ENCODE data around the gene ZNF385D.

Gene ZNF385D

DNA sequence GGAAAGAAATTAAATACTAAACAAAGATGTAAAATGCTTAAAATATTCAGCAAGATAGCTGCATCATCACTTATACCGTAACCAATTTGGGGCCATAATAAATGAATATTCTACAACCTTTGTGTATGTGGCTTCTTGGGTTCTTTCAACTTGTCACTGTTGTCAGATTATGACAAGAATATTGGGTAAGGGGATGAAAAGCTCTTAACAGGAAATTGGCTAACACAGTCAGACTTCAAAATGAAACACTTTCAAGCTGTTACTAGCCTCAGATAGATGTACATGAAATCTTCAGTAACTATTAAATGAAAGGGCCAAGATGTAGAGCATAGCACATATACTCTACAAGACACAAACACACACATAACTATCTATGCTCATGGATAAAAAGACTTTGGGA lies 38.7 kb upstream of the ZNF385D start:
- Histone ChIP-seq H3K23ac (ENCODE audit: low read depth, low read length, poor library complexity) (no peak overlapping the region), H4K8ac (ENCODE audit: low read depth, low read length) (no peak overlapping the region), H4K91ac (ENCODE audit: low read depth, low read length, poor library complexity) (no peak overlapping the region), H2BK5ac (ENCODE audit: low read length) (no peak overlapping the region), H2BK120ac (ENCODE audit: low read depth, low read length) (no peak overlapping the region), H3K79me1 (ENCODE audit: low read depth, low read length) (no peaks in the 10 kb centered on the region), H3K4me3 (ENCODE audit: low read length in 2 of 2) (no peak overlapping the region), H3K4me1 (ENCODE audit: control insufficient read depth in 2 of 2, insufficient read depth in 1 of 2, low read depth in 1 of 2, low read length in 2 of 2) (no peaks in the 10 kb centered on the region), H3K9me3 (replicated peaks in 1 of 2; ENCODE audit: control insufficient read depth in 2 of 2, insufficient read depth in 1 of 2, low read depth in 1 of 2, low read length in 2 of 2) (no peaks in the 10 kb centered on the region), H3K27ac (replicated peaks; ENCODE audit: low read length) (no peak overlapping the region), H3K27me3 (ENCODE audit: control insufficient read depth in 3 of 3, insufficient read depth in 3 of 3, low read depth in 1 of 3, low read length in 3 of 3) (no peaks in the 10 kb centered on the region), H3K18ac (ENCODE audit: low read length) (no peak overlapping the region), H3K14ac (ENCODE audit: low read length) (no peak overlapping the region), H2BK12ac (ENCODE audit: low read length) (no peak overlapping the region), H2AK5ac (ENCODE audit: low read depth, low read length) (no peak overlapping the region), H3K36me3 (replicated peaks in 1 of 2; ENCODE audit: control insufficient read depth in 2 of 2, insufficient read depth in 2 of 2, low read length in 2 of 2) (no peaks in the 10 kb centered on the region), H2BK15ac (ENCODE audit: low read length) (no peak overlapping the region), H2AFZ (ENCODE audit: low read length) (no peak overlapping the region), H3K9ac (ENCODE audit: low read depth, low read length, poor library complexity) (no peak overlapping the region), H3K4me2 (ENCODE audit: insufficient read depth, low read length, poor library complexity, severe bottlenecking) (no peak overlapping the region), H3K4ac (ENCODE audit: low read length) (no peak overlapping the region)
- DNase-seq (ENCODE audit: low spot score) = no peak
- no CpG with 5 or more reads among the region's 1 CpG for WGBS, 2 donors (ENCODE audit: extremely low coverage in 2 of 2, insufficient read length in 2 of 2, insufficient replicate concordance in 1 of 2)

- no peaks in the 10 kb centered on the region for H3K9me3 ChIP-seq (replicated peaks in 1 of 2; ENCODE audit: control insufficient read depth in 2 of 2, insufficient read depth in 1 of 2, low read depth in 1 of 2, low read length in 2 of 2)
- no peak overlapping the region for H3K4me2 ChIP-seq (ENCODE audit: insufficient read depth, low read length, poor library complexity, severe bottlenecking)
- H2BK5ac ChIP-seq (ENCODE audit: low read length) = no peak overlapping the region
- H3K14ac ChIP-seq (ENCODE audit: low read length) = no peak overlapping the region
- H3K23ac ChIP-seq (ENCODE audit: low read depth, low read length, poor library complexity) = no peak overlapping the region
- H3K4me3 ChIP-seq (ENCODE audit: low read length in 2 of 2) = no peak overlapping the region
- no peak overlapping the region for H3K27ac ChIP-seq (replicated peaks; ENCODE audit: low read length)
- WGBS, 2 donors (ENCODE audit: extremely low coverage in 2 of 2, insufficient read length in 2 of 2, insufficient replicate concordance in 1 of 2) = no CpG with 5 or more reads among the region's 2 CpGs
- H3K27me3 ChIP-seq (ENCODE audit: control insufficient read depth in 3 of 3, insufficient read depth in 3 of 3, low read depth in 1 of 3, low read length in 3 of 3) = no peaks in the 10 kb centered on the region
- H2AFZ ChIP-seq (ENCODE audit: low read length) = peak overlapping the region; percentile 72
- no peak overlapping the region for H2BK120ac ChIP-seq (ENCODE audit: low read depth, low read length)
- no peak overlapping the region for H4K8ac ChIP-seq (ENCODE audit: low read depth, low read length)
- no peak overlapping the region for H3K18ac ChIP-seq (ENCODE audit: low read length)
- no peak overlapping the region for H3K9ac ChIP-seq (ENCODE audit: low read depth, low read length, poor library complexity)
- no peaks in the 10 kb centered on the region for H3K79me1 ChIP-seq (ENCODE audit: low read depth, low read length)
- no peaks in the 10 kb centered on the region for H3K36me3 ChIP-seq (replicated peaks in 1 of 2; ENCODE audit: control insufficient read depth in 2 of 2, insufficient read depth in 2 of 2, low read length in 2 of 2)
- H3K4ac ChIP-seq (ENCODE audit: low read length) = no peak overlapping the region
- no peak for DNase-seq (ENCODE audit: low spot score)
- no peak overlapping the region for H4K91ac ChIP-seq (ENCODE audit: low read depth, low read length, poor library complexity)
- H2BK15ac ChIP-seq (ENCODE audit: low read length) = no peak overlapping the region
- H2BK12ac ChIP-seq (ENCODE audit: low read length) = no peak overlapping the region
- H3K4me1 ChIP-seq (ENCODE audit: control insufficient read depth in 2 of 2, insufficient read depth in 1 of 2, low read depth in 1 of 2, low read length in 2 of 2) = no peaks in the 10 kb centered on the region
- no peak overlapping the region for H2AK5ac ChIP-seq (ENCODE audit: low read depth, low read length)
Observed at GRCh38 chr3:21786438-21786797, 35.4 kb upstream of the ZNF385D start.

DNA sequence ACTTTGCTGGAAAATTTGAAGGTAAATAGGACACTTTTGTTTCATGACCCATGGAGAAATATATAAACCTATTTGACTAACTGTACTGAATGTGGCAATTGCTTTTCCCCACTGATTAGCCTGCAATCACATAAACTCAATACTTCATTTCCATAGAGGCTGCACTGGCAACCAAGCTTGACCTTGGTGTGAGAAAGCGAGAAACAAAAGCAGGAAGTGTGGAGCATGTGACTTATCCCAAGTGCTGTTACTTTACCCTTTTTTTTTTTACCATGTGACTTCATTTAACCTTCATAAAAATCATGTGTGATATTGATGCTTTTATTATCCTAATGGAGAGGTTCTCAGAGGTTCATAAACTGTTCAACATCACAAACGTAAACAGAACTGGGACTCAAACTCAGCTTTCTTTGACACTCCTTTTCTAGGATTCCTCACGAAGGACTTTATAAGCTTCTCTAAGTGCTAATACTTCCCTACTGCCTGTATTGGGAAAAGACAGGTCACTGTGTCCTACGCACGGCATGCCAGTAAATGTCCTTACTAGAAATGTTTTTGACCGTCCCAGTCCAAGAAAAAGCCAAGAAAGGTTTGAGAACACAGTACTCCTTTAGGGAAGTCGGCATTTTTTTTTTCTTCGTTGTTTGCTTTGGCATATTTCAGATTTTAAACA lies 34.9 kb upstream of the ZNF385D start:
- H4K8ac ChIP-seq (ENCODE audit: low read depth, low read length) = no peak overlapping the region
- no peaks in the 10 kb centered on the region for H3K4me1 ChIP-seq (ENCODE audit: control insufficient read depth in 2 of 2, insufficient read depth in 1 of 2, low read depth in 1 of 2, low read length in 2 of 2)
- no peak overlapping the region for H3K14ac ChIP-seq (ENCODE audit: low read length)
- no peak overlapping the region for H2BK120ac ChIP-seq (ENCODE audit: low read depth, low read length)
- DNase-seq (ENCODE audit: low spot score) = no peak
- H3K27ac ChIP-seq (replicated peaks; ENCODE audit: low read length) = no peak overlapping the region
- H3K4ac ChIP-seq (ENCODE audit: low read length) = no peak overlapping the region
- H4K91ac ChIP-seq (ENCODE audit: low read depth, low read length, poor library complexity) = no peak overlapping the region
- no peaks in the 10 kb centered on the region for H3K36me3 ChIP-seq (replicated peaks in 1 of 2; ENCODE audit: control insufficient read depth in 2 of 2, insufficient read depth in 2 of 2, low read length in 2 of 2)
- H3K4me2 ChIP-seq (ENCODE audit: insufficient read depth, low read length, poor library complexity, severe bottlenecking) = no peak overlapping the region
- H3K79me1 ChIP-seq (ENCODE audit: low read depth, low read length) = no peaks in the 10 kb centered on the region
- H3K4me3 ChIP-seq (ENCODE audit: low read length in 2 of 2) = no peak overlapping the region
- no peak overlapping the region for H3K9ac ChIP-seq (ENCODE audit: low read depth, low read length, poor library complexity)
- H3K23ac ChIP-seq (ENCODE audit: low read depth, low read length, poor library complexity) = no peak overlapping the region
- H2BK5ac ChIP-seq (ENCODE audit: low read length) = no peak overlapping the region
- WGBS, 2 donors (ENCODE audit: extremely low coverage in 2 of 2, insufficient read length in 2 of 2, insufficient replicate concordance in 1 of 2) = no CpG with 5 or more reads among the region's 8 CpGs
- no peak overlapping the region for H2BK12ac ChIP-seq (ENCODE audit: low read length)
- H3K27me3 ChIP-seq (ENCODE audit: control insufficient read depth in 3 of 3, insufficient read depth in 3 of 3, low read depth in 1 of 3, low read length in 3 of 3) = no peaks in the 10 kb centered on the region
- peak overlapping the region; percentile 72 for H2AFZ ChIP-seq (ENCODE audit: low read length)
- H2BK15ac ChIP-seq (ENCODE audit: low read length) = no peak overlapping the region
- H3K18ac ChIP-seq (ENCODE audit: low read length) = no peak overlapping the region
- no peaks in the 10 kb centered on the region for H3K9me3 ChIP-seq (replicated peaks in 1 of 2; ENCODE audit: control insufficient read depth in 2 of 2, insufficient read depth in 1 of 2, low read depth in 1 of 2, low read length in 2 of 2)
- no peak overlapping the region for H2AK5ac ChIP-seq (ENCODE audit: low read depth, low read length)

GRCh38 chr3:21783839-21784238 lies 32.8 kb upstream of the ZNF385D start:
- H3K14ac ChIP-seq (ENCODE audit: low read length) = no peak overlapping the region
- H2BK120ac ChIP-seq (ENCODE audit: low read depth, low read length) = no peak overlapping the region
- H3K36me3 ChIP-seq (replicated peaks in 1 of 2; ENCODE audit: control insufficient read depth in 2 of 2, insufficient read depth in 2 of 2, low read length in 2 of 2) = no peaks in the 10 kb centered on the region
- H3K4ac ChIP-seq (ENCODE audit: low read length) = no peak overlapping the region
- H3K4me1 ChIP-seq (ENCODE audit: control insufficient read depth in 2 of 2, insufficient read depth in 1 of 2, low read depth in 1 of 2, low read length in 2 of 2) = no peaks in the 10 kb centered on the region
- no peak overlapping the region for H3K4me2 ChIP-seq (ENCODE audit: insufficient read depth, low read length, poor library complexity, severe bottlenecking)
- no peak for DNase-seq (ENCODE audit: low spot score)
- no peak overlapping the region for H3K9ac ChIP-seq (ENCODE audit: low read depth, low read length, poor library complexity)
- no peak overlapping the region for H2AFZ ChIP-seq (ENCODE audit: low read length)
- no CpG with 5 or more reads among the region's 4 CpGs for WGBS, 2 donors (ENCODE audit: extremely low coverage in 2 of 2, insufficient read length in 2 of 2, insufficient replicate concordance in 1 of 2)
- H2AK5ac ChIP-seq (ENCODE audit: low read depth, low read length) = no peak overlapping the region
- no peaks in the 10 kb centered on the region for H3K9me3 ChIP-seq (replicated peaks in 1 of 2; ENCODE audit: control insufficient read depth in 2 of 2, insufficient read depth in 1 of 2, low read depth in 1 of 2, low read length in 2 of 2)
- no peak overlapping the region for H3K27ac ChIP-seq (replicated peaks; ENCODE audit: low read length)
- no peak overlapping the region for H2BK15ac ChIP-seq (ENCODE audit: low read length)
- no peak overlapping the region for H4K8ac ChIP-seq (ENCODE audit: low read depth, low read length)
- H4K91ac ChIP-seq (ENCODE audit: low read depth, low read length, poor library complexity) = no peak overlapping the region
- no peaks in the 10 kb centered on the region for H3K27me3 ChIP-seq (ENCODE audit: control insufficient read depth in 3 of 3, insufficient read depth in 3 of 3, low read depth in 1 of 3, low read length in 3 of 3)
- H3K18ac ChIP-seq (ENCODE audit: low read length) = no peak overlapping the region
- H2BK12ac ChIP-seq (ENCODE audit: low read length) = no peak overlapping the region
- no peaks in the 10 kb centered on the region for H3K79me1 ChIP-seq (ENCODE audit: low read depth, low read length)
- no peak overlapping the region for H3K4me3 ChIP-seq (ENCODE audit: low read length in 2 of 2)
- no peak overlapping the region for H2BK5ac ChIP-seq (ENCODE audit: low read length)
- H3K23ac ChIP-seq (ENCODE audit: low read depth, low read length, poor library complexity) = no peak overlapping the region

All from neuronal stem cell (in vitro differentiated cells).